K562 (cell line): ENCODE data around the gene PIGC. TPM values are rescaled to one million over a fixed set of nuclear protein-coding genes. Genes with fewer than 3 reads are reported as not detected.

Experiments
- MAX ChIP-seq: sonication (generic); formaldehyde crosslinking; IDR thresholded peaks from 2 replicates; pipeline ENCODE4 v1.9.0; 2022; ENCODE audit warnings: mild to moderate bottlenecking, missing genetic modification reagents
- POLR3A ChIP-seq: IDR thresholded peaks from 2 replicates; pipeline ENCODE4 v1.6.1; 2011; ENCODE audit warnings: borderline replicate concordance, mild to moderate bottlenecking, moderate library complexity; ENCODE audit not compliant: insufficient read length, insufficient read depth; ENCODE audit errors: extremely low read depth
- RERE ChIP-seq: sonication (generic); formaldehyde crosslinking; IDR thresholded peaks from 2 replicates; pipeline ENCODE4 v1.8.0; 2023; ENCODE audit warnings: missing genetic modification reagents, mild to moderate bottlenecking, borderline replicate concordance
- TAF15 ChIP-seq: fragments of 200-400 bp; formaldehyde crosslinking; IDR thresholded peaks from 2 replicates; pipeline ENCODE4 v1.6.1; 2017; ENCODE audit warnings: mild to moderate bottlenecking, low read depth, low read length, moderate library complexity
- ZNF212 ChIP-seq: fragments of 450-650 bp; formaldehyde crosslinking; IDR thresholded peaks from 2 replicates; pipeline ENCODE4 v1.4.0; 2020; ENCODE audit warnings: mild to moderate bottlenecking
- polyA plus RNA-seq, 8 experiments: library from polyadenylated mRNA; depleted of rRNA in 4 of 8; stranded (reverse) in 5 of 8; unstranded in 3 of 8; fragments of >200 nt; fragmentation: Nextera tagmentation in 2 of 8; fragmentation: Illumina TruSeq in 1 of 8; extraction: Ambion mirVana in 2 of 8; extraction: Trizol in 1 of 8; gene quantifications; 2 replicates each; pipeline versions ENCODE4 v1.2.1 to v1.2.3, GENCODE V29; 2011 to 2014; ENCODE audit warnings: inconsistent platforms in 1 of 8, missing spikeins in 1 of 8
- total RNA-seq, 7 experiments: library from RNA; depleted of rRNA in 6 of 7; stranded (reverse); fragments of >200 nt in 6 of 7; fragmentation: Illumina TruSeq in 2 of 7; extraction: Trizol in 2 of 7; gene quantifications; 2 replicates each; pipeline versions ENCODE4 v1.2.1 to v1.2.3, GENCODE V29; 2011 to 2021; ENCODE audit warnings: low replicate concordance in 1 of 7
- TF ChIP-seq, protein P1 (sequence below), 3 experiments: IDR thresholded peaks in 2 of 3; conservative IDR thresholded peaks in 1 of 3; 2 replicates each; pipeline ENCODE4 v1.5.1; 2011 to 2012; ENCODE audit warnings: low read length in 3 of 3, mild to moderate bottlenecking in 3 of 3, control low read depth in 2 of 3, improper control_type of control experiment in 1 of 3, inconsistent platforms in 1 of 3, low read depth in 1 of 3, mixed read lengths in 1 of 3, moderate library complexity in 1 of 3; ENCODE audit not compliant: insufficient read depth in 2 of 3

Gene PIGC
- total and polyA plus RNA-seq, 9 of the 15 experiments (the other 6 are each of a cell fraction or from before 2014, with no cell fraction given), result 30.5 to 97.9 (median 54.7) TPM

- no peak for TF ChIP-seq RERE (CRISPR knock-in tag)
- TF ChIP-seq, protein P1, sequence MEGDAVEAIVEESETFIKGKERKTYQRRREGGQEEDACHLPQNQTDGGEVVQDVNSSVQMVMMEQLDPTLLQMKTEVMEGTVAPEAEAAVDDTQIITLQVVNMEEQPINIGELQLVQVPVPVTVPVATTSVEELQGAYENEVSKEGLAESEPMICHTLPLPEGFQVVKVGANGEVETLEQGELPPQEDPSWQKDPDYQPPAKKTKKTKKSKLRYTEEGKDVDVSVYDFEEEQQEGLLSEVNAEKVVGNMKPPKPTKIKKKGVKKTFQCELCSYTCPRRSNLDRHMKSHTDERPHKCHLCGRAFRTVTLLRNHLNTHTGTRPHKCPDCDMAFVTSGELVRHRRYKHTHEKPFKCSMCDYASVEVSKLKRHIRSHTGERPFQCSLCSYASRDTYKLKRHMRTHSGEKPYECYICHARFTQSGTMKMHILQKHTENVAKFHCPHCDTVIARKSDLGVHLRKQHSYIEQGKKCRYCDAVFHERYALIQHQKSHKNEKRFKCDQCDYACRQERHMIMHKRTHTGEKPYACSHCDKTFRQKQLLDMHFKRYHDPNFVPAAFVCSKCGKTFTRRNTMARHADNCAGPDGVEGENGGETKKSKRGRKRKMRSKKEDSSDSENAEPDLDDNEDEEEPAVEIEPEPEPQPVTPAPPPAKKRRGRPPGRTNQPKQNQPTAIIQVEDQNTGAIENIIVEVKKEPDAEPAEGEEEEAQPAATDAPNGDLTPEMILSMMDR (IDR thresholded peaks at IDR 0.05 in 2 of 3, conservative IDR thresholded peaks at IDR 0.05 in 1 of 3; ENCODE audit: insufficient read depth in 2 of 3, low read depth in 1 of 3, low read length in 3 of 3), result no peak
- no peak for TF ChIP-seq TAF15
- TF ChIP-seq ZNF212 (CRISPR knock-in tag), result no peak
- TF ChIP-seq MAX (CRISPR knock-in tag), result no peak
- no peak for TF ChIP-seq POLR3A
Measured at GRCh38 chr1:172398193-172398592, 45.7 kb downstream of the PIGC start (continued).
